ENCODE measurements around the gene MAPK1. TPM values are rescaled to one million over a fixed set of nuclear protein-coding genes. Genes with fewer than 3 reads are reported as not detected.

Gene MAPK1
- total RNA-seq, 1 experiment from 2014 or later: 122 TPM

DNA sequence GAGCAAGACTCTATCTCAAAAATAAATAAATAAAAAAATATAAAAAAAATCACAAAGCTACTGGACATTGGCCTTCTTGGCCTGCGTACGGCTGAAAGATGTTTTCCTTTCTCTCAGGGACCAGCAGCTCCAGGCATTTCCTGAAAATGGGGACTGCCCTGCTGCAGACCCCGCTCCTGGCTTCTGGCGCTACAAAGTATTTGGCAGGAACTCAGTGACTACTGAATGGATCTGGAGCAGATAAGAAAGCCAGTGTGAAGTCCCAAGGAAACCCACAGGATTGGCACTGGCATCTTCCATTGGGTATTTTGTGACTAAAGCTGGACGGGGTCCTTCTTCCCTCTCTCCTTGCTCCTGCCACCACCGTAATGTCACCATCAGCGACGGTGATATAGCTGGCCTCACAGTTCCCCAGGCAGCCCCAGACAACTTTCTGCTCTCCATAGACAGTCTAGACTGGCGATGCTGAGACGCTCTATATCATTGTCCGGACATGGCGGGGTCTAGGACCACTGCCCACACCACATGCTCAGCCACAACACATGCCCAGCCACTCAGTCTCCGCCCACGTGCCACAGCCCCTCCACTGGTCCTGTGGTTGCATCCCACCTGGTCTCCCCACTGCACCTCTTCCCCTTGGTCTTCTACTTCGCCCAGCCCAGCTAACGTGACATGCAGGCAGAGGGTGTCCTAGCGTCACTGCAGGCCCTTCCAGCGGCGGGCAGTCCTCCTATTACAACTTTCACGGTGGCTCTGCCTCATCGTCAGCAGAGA, 109.2 kb downstream of the MAPK1 start:
- no peak for TF ChIP-seq REST (IDR thresholded peaks at IDR 0.05; ENCODE audit: insufficient read depth in 1 of 2, low read depth in 2 of 2, low read length in 1 of 2)
- no peak for TF ChIP-seq SIN3A (IDR thresholded peaks at IDR 0.05; ENCODE audit: borderline replicate concordance, insufficient read depth, low read depth, low read length)
- TF ChIP-seq TCF7L2 (IDR thresholded peaks at IDR 0.05; ENCODE audit: low read depth, low read length): no peak
- TF ChIP-seq POLR2AphosphoS5 (IDR thresholded peaks at IDR 0.05; ENCODE audit: low read depth, low read length): no peak; the same call in 1 of the 2 replicates
- TF ChIP-seq, protein P1, sequence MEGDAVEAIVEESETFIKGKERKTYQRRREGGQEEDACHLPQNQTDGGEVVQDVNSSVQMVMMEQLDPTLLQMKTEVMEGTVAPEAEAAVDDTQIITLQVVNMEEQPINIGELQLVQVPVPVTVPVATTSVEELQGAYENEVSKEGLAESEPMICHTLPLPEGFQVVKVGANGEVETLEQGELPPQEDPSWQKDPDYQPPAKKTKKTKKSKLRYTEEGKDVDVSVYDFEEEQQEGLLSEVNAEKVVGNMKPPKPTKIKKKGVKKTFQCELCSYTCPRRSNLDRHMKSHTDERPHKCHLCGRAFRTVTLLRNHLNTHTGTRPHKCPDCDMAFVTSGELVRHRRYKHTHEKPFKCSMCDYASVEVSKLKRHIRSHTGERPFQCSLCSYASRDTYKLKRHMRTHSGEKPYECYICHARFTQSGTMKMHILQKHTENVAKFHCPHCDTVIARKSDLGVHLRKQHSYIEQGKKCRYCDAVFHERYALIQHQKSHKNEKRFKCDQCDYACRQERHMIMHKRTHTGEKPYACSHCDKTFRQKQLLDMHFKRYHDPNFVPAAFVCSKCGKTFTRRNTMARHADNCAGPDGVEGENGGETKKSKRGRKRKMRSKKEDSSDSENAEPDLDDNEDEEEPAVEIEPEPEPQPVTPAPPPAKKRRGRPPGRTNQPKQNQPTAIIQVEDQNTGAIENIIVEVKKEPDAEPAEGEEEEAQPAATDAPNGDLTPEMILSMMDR (IDR thresholded peaks at IDR 0.05): no peak
- ChIA-PET POLR2A (interaction anchor here (0.5 kb wide), 1 partner anchor 60 kb away, joined by 7 read pairs; no protein-coding TSS in a partner anchor), CTCF (no interaction called here)
- Histone ChIP-seq H3K4me3 (ENCODE audit: low read depth in 2 of 2, low read length in 2 of 2) (no peak overlapping the region), H3K36me3 (ENCODE audit: control insufficient read depth, insufficient read depth, low read length) (no peaks in the 10 kb centered on the region; the same call in 1 of the 2 replicates), H3K4me1 (ENCODE audit: control insufficient read depth, insufficient read depth, low read length) (no peaks in the 10 kb centered on the region), H3K27me3 (ENCODE audit: control insufficient read depth, insufficient read depth, low read length) (no peaks in the 10 kb centered on the region), H3K27ac (ENCODE audit: low read length) (no peak overlapping the region), H3K9me3 (ENCODE audit: control insufficient read depth, insufficient read depth, low read depth, low read length) (no peaks in the 10 kb centered on the region)
- no peak for DNase-seq (ENCODE audit: low read depth, low spot score)
- no TSS peak for BruUV-seq (replicated peaks)
- in situ Hi-C loops (cut with HindIII; ENCODE audit: low pct_unique_long_range_greater_than_20kb, low sequenced_read_pairs): no loop called here
- no peak for ATAC-seq
- intact Hi-C loops (cut with micrococcal nuclease; ENCODE audit: unreplicated experiment): no loop called here

- POLR2A ChIA-PET: no interaction called here
Observed at GRCh38 chr22:21755851-21756284, 111.6 kb downstream of the MAPK1 start.

More at GRCh38 chr22:21755851-21756284, 111.6 kb downstream of the MAPK1 start:
- in situ Hi-C loops (cut with HindIII; ENCODE audit: low pct_unique_long_range_greater_than_20kb, low sequenced_read_pairs) (no loop called here), intact Hi-C loops (cut with micrococcal nuclease; ENCODE audit: unreplicated experiment) (no loop called here)
- H3K4me3 ChIP-seq (ENCODE audit: low read depth in 2 of 2, low read length in 2 of 2): no peak overlapping the region
- CTCF ChIA-PET: no interaction called here
- H3K27ac ChIP-seq (ENCODE audit: low read length): no peak overlapping the region
- H3K4me1 ChIP-seq (ENCODE audit: control insufficient read depth, insufficient read depth, low read length): no peaks in the 10 kb centered on the region
- DNase-seq (ENCODE audit: low read depth, low spot score): no peak
- H3K27me3 ChIP-seq (ENCODE audit: control insufficient read depth, insufficient read depth, low read length): no peaks in the 10 kb centered on the region
- no TSS peak for BruUV-seq (replicated peaks)
- H3K36me3 ChIP-seq (ENCODE audit: control insufficient read depth, insufficient read depth, low read length): no peaks in the 10 kb centered on the region; the same call in 1 of the 2 replicates
- ATAC-seq: no peak
- H3K9me3 ChIP-seq (ENCODE audit: control insufficient read depth, insufficient read depth, low read depth, low read length): no peaks in the 10 kb centered on the region
- TF ChIP-seq REST (IDR thresholded peaks at IDR 0.05; ENCODE audit: insufficient read depth in 1 of 2, low read depth in 2 of 2, low read length in 1 of 2) (no peak), TCF7L2 (IDR thresholded peaks at IDR 0.05; ENCODE audit: low read depth, low read length) (no peak)
- TF ChIP-seq, protein P1 (IDR thresholded peaks at IDR 0.05): no peak
